HG02970 (cell line): ENCODE results near the gene TEX2.

Source experiments
- ATAC-seq: cut with Tn5 transposase; IDR thresholded peaks from one replicate; pipeline ENCODE4 v1.9.1; 2021; ENCODE audit warnings: mild to moderate bottlenecking, moderate library complexity, moderate number of reproducible peaks; ENCODE audit not compliant: unreplicated experiment, low FRiP score

TEX2 gene

DNA sequence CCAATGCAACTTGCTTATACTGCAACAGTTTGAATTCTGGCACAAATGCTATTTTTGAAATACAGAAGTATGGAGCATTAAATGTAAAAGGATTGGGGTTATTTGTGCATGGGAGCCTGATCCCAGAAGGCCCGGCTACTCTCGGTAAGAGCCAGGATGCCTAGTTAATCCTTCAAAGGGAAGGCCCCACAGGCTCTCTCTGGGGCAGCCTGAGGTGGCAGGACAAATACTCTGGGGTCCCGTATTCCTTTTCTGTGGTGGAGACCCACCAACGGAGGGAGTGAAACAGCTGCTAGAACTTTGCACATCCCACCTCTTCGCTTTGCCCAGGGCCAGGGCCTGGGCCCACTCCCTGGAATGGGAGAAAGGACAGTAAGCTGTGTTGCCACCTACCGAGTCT, 163.5 kb downstream of the TEX2 start:
- ATAC-seq: no peak
